OCI-LY7 (cell line): Measurements from ENCODE around the gene FRAT2. TPM values are rescaled to one million over a fixed set of nuclear protein-coding genes. Genes with fewer than 3 reads are reported as not detected.
A peak's percentile ranks its signal among the peaks of the same experiment; 100 is the strongest.

Source experiments
- BruUV-seq: library from RNA; stranded (reverse); fragments of 400-500 nt; replicated peaks from 2 replicates; lab custom pipeline; 2021; lab: Mats Ljungman, UMichigan
- CTCF ChIA-PET: fragments of 300-600 bp; sonication (Branson Sonifier 250); formaldehyde crosslinking; loops from one replicate; lab custom pipeline; 2022; ENCODE audit warnings: antibody characterized with exemption; ENCODE audit not compliant: unreplicated experiment; lab: Charles Lee
- POLR2A ChIA-PET: fragments of 300-600 bp; sonication (Branson Sonifier 250); formaldehyde crosslinking; loops from one replicate; lab custom pipeline; 2022; ENCODE audit warnings: antibody characterized with exemption; lab: Charles Lee
- DNase-seq: peaks from one replicate; pipeline ENCODE4 v3.0.0-alpha.2; 2015; ENCODE audit warnings: low spot score
- H2AFZ ChIP-seq: fragments of 200-600 bp; sonication (generic), shearing (Covaris generic); 2 replicates; pipeline ENCODE4 v1.6.1; 2014; ENCODE audit warnings: mild to moderate bottlenecking, antibody characterized with exemption, low read length, moderate library complexity
- H3K27ac ChIP-seq: fragments of 200-600 bp; sonication (generic); 2 replicates; pipeline ENCODE4 v1.5.1; 2014; ENCODE audit warnings: mixed run types, low read depth, mild to moderate bottlenecking, moderate library complexity, low read length, inconsistent platforms; ENCODE audit not compliant: poor library complexity, severe bottlenecking
- H3K36me3 ChIP-seq: fragments of 200-600 bp; sonication (generic); 2 replicates; pipeline ENCODE4 v1.6.1; 2014; ENCODE audit warnings: mild to moderate bottlenecking, antibody characterized with exemption, low read length, moderate library complexity, mixed read lengths; ENCODE audit not compliant: insufficient read depth
- H3K4me1 ChIP-seq: fragments of 200-600 bp; sonication (generic); 2 replicates; pipeline ENCODE4 v1.5.1; 2014; ENCODE audit warnings: mild to moderate bottlenecking, low read length; ENCODE audit not compliant: insufficient read depth, poor library complexity, severe bottlenecking
- H3K4me2 ChIP-seq: fragments of 200-600 bp; sonication (generic); 2 replicates; pipeline ENCODE4 v1.6.1; 2014; ENCODE audit warnings: mild to moderate bottlenecking, low read length
- H3K4me3 ChIP-seq: fragments of 200-600 bp; sonication (generic); 2 replicates; pipeline ENCODE4 v1.5.1; 2014; ENCODE audit warnings: mild to moderate bottlenecking, low read depth, low read length; ENCODE audit not compliant: poor library complexity, severe bottlenecking
- H3K79me2 ChIP-seq: fragments of 200-600 bp; sonication (generic); 2 replicates; pipeline ENCODE4 v1.6.1; 2016; ENCODE audit warnings: low read depth, mild to moderate bottlenecking, low read length, moderate library complexity, mixed read lengths; ENCODE audit not compliant: insufficient read depth
- H3K9me2 ChIP-seq: fragments of 200-600 bp; sonication (generic); 2 replicates; pipeline ENCODE4 v1.6.1; 2016; ENCODE audit warnings: mild to moderate bottlenecking, low read length, mixed read lengths; ENCODE audit not compliant: insufficient read depth
- H3K9me3 ChIP-seq: fragments of 200-600 bp; sonication (generic); 2 replicates; pipeline ENCODE4 v1.6.1; 2014; ENCODE audit warnings: mild to moderate bottlenecking, mixed run types, low read length, mixed read lengths
- H4K20me1 ChIP-seq: fragments of 200-600 bp; sonication (generic); 2 replicates; pipeline ENCODE4 v1.6.1; 2014; ENCODE audit warnings: mild to moderate bottlenecking, antibody characterized with exemption, low read length, moderate library complexity, mixed read lengths; ENCODE audit not compliant: insufficient read depth
- EZH2phosphoT487 ChIP-seq: fragments of 200-600 bp; sonication (generic); IDR thresholded peaks from 2 replicates; pipeline ENCODE4 v1.6.1; 2018; ENCODE audit warnings: low read depth, borderline replicate concordance, mild to moderate bottlenecking, mixed run types, antibody characterized with exemption, low read length, moderate library complexity, mixed read lengths
- intact Hi-C: fragments of 100-400 bp; cut with micrococcal nuclease; formaldehyde crosslinking; loops from one replicate; pipeline ENCODE4 v1.10.0; 2022; ENCODE audit not compliant: unreplicated experiment
- total RNA-seq, 2 experiments: library from RNA; depleted of rRNA in 1 of 2; stranded (reverse); fragments of >200 nt in 1 of 2; shearing (Covaris generic) in 1 of 2; gene quantifications; 2 replicates each; pipeline ENCODE4 v1.2.3, GENCODE V29; 2014 to 2022
- TF ChIP-seq, protein P1 (sequence below): fragments of 200-600 bp; sonication (generic); conservative IDR thresholded peaks from 2 replicates; pipeline ENCODE4 v1.5.1; 2014; ENCODE audit warnings: mild to moderate bottlenecking, antibody characterized with exemption, low read length, moderate library complexity, mixed read lengths

FRAT2 gene
- total RNA-seq, 2 experiments from 2014 or later: 9.3 to 18.4 TPM

DNA sequence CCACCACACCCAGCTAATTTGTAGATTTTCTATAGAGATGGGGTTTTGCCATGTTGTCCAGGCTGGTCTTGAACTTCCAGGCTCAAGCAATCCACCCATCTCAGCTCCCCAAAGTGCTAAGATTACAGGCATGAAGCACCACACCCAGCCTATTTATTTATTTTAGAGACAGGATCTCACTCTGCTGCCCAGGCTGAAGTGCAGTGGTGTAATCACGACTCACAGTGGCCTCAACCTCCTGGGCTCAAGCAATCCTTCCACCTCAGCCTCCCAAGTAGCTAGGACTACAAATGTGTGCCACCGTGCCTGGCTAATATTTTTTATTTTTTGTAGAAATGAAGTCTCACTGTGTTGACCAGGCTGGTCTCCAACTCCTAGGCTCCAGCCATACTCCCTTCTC is 6.9 kb upstream of the FRAT2 start:
- Histone ChIP-seq H3K9me3 (no peaks in the 10 kb centered on the region), H3K27ac (no peak overlapping the region), H3K79me2 (no peaks in the 10 kb centered on the region), H2AFZ (no peak overlapping the region), H3K4me3 (no peak overlapping the region), H4K20me1 (no peaks in the 10 kb centered on the region), H3K4me2 (no peak overlapping the region), H3K36me3 (no peaks in the 10 kb centered on the region), H3K4me1 (peaks cover 10% of the 10 kb centered on the region), H3K9me2 (no peaks in the 10 kb centered on the region)
- TF ChIP-seq EZH2phosphoT487: no peak
- TF ChIP-seq, protein P1, sequence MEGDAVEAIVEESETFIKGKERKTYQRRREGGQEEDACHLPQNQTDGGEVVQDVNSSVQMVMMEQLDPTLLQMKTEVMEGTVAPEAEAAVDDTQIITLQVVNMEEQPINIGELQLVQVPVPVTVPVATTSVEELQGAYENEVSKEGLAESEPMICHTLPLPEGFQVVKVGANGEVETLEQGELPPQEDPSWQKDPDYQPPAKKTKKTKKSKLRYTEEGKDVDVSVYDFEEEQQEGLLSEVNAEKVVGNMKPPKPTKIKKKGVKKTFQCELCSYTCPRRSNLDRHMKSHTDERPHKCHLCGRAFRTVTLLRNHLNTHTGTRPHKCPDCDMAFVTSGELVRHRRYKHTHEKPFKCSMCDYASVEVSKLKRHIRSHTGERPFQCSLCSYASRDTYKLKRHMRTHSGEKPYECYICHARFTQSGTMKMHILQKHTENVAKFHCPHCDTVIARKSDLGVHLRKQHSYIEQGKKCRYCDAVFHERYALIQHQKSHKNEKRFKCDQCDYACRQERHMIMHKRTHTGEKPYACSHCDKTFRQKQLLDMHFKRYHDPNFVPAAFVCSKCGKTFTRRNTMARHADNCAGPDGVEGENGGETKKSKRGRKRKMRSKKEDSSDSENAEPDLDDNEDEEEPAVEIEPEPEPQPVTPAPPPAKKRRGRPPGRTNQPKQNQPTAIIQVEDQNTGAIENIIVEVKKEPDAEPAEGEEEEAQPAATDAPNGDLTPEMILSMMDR: no peak
- no peak for DNase-seq
- BruUV-seq: no TSS peak
- CTCF ChIA-PET: no interaction called here
- intact Hi-C loops: no loop called here
- POLR2A ChIA-PET: no interaction called here

DNA sequence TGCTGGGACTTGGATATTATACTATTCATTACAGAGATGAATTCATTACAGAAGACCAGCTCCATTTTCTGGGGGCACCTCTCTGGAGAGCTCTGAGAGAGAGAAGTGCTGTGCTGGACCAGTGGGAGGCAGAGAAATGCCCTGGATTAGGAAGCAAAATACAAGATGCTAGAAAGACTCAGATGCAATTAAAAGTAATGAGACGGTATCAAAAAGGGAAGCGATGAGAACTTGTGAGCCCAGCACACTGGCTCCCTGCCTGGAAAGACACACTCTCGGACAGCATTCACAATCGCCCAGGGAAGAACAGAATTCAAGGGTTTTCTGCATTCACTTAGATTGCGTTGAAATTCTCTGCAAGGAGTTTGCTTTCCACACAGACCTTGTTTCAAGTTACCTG is 3.5 kb upstream of the FRAT2 start:
- ChIA-PET POLR2A (interaction anchor here (1.1 kb wide), 1 partner anchor 62 kb away, joined by 3 read pairs; the partner anchor contains the start of gene RRP12), CTCF (no interaction called here)
- no peaks in the 10 kb centered on the region for H4K20me1 ChIP-seq
- TF ChIP-seq, protein P1: no peak
- TF ChIP-seq EZH2phosphoT487: no peak
- H3K9me3 ChIP-seq: no peaks in the 10 kb centered on the region
- no peak overlapping the region for H3K27ac ChIP-seq
- no TSS peak for BruUV-seq
- no peak overlapping the region for H3K4me3 ChIP-seq
- H3K36me3 ChIP-seq: no peaks in the 10 kb centered on the region
- H2AFZ ChIP-seq: no peak overlapping the region
- H3K9me2 ChIP-seq: no peaks in the 10 kb centered on the region
- no peak overlapping the region for H3K4me2 ChIP-seq
- intact Hi-C loops: no loop called here
- H3K79me2 ChIP-seq: no peaks in the 10 kb centered on the region
- H3K4me1 ChIP-seq: peaks cover 32% of the 10 kb centered on the region
- DNase-seq: no peak

DNA sequence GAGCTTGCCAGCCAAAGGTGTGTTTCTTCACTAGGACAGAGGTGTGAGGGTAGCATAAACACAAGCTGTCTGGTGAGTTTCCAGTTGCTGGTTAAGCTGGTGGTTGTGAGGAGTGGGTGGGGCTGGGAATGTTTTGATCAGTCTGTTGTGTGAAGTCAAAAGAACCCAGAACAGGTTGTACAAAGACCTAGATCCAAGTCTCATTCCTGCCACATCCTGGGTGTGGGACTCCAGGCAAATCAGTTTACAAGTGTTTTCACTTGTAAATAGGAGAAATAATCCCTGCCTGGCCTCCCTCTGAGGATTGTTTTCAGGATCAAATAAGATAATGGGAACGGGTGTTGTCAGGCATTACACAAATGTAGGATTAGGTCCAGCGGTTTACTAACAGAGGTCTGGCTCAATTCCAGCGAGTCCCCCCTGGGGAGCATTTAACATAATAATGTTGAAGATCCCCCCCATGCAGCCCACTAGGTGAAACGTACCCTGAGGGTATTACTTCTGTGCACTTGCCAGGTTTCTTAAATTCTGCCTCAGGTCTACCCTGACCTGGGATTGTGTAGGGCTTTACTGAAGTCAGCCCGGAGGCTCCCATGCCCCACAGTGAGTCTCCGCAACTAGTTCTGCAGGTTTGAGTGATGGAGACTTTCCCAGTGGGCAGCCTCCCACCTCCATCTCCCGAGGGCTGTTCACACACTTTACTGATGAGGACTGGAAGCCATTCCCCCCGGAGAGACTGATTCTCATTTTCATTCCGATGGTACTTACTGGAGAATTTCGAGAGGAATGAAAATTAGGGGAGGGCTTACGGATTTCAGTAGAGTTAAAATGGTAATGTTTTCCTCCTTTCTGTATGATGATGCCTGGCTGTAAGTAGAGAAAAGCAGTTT is 2.7 kb upstream of the FRAT2 start:
- DNase-seq: no peak
- Histone ChIP-seq H3K4me3 (no peak overlapping the region), H3K9me3 (no peaks in the 10 kb centered on the region), H3K27ac (no peak overlapping the region), H3K79me2 (no peaks in the 10 kb centered on the region; the same call in 1 of the 2 replicates), H4K20me1 (no peaks in the 10 kb centered on the region), H3K9me2 (no peaks in the 10 kb centered on the region), H2AFZ (no peak overlapping the region), H3K4me2 (peak overlapping the region; percentile 78), H3K4me1 (peaks cover 40% of the 10 kb centered on the region), H3K36me3 (no peaks in the 10 kb centered on the region)
- BruUV-seq: no TSS peak
- 0 out of 2 replicates have a peak, but pooled peaks have one; percentile 7 for TF ChIP-seq EZH2phosphoT487
- TF ChIP-seq, protein P1: no peak
- ChIA-PET CTCF (no interaction called here), POLR2A (no interaction called here)
- intact Hi-C loops: no loop called here
